CD4-positive, alpha-beta T cell treated with Interleukin-1 beta for 1 hour (primary cell): ENCODE results near the gene H2AZ1.

Experiments used
- DNase-seq, 2 donors: peaks; one replicate each; pipeline ENCODE4 v3.0.0-alpha.2; 2020 to 2022

H2AZ1 gene

GRCh38 chr4:99945718-99946355, 4.2 kb downstream of the H2AZ1 start:
- peak in 1 of 2 donors; percentile 14 for DNase-seq

GRCh38 chr4:99943904-99944437, 6.1 kb downstream of the H2AZ1 start:
- DNase-seq: peak in 1 of 2 donors; percentile 20

- DNase-seq: no peak
Measured at GRCh38 chr4:99938243-99938753, 11.8 kb downstream of the H2AZ1 start.

GRCh38 chr4:99934891-99935290, 15.2 kb downstream of the H2AZ1 start:
- no peak for DNase-seq

GRCh38 chr4:99927566-99927965, 22.5 kb downstream of the H2AZ1 start:
- no peak for DNase-seq

GRCh38 chr4:99921174-99921573, 28.9 kb downstream of the H2AZ1 start:
- peak in 1 of 2 donors; percentile 13 for DNase-seq

- DNase-seq: no peak
Measured at GRCh38 chr4:99918656-99919055, 31.4 kb downstream of the H2AZ1 start.

- DNase-seq: no peak
Measured at GRCh38 chr4:99917575-99917974, 32.5 kb downstream of the H2AZ1 start.

GRCh38 chr4:99915449-99915848, 34.6 kb downstream of the H2AZ1 start:
- DNase-seq: no peak
